ENCODE data around the gene CACNB4. TPM values are rescaled to one million over a fixed set of nuclear protein-coding genes. Genes with fewer than 3 reads are reported as not detected.
"Not testable (repeated sequence)": the region's sequence is repeated elsewhere in the genome, so short reads cannot be mapped to it uniquely, and the experiment has no call there.

The CACNB4 gene
- total RNA-seq, 4 donors from 2014 or later = 1.5 to 5.4 (median 2.4) TPM

GRCh38 chr2:151881342-151881741 lies 217.5 kb downstream of the CACNB4 start:
- no peak for TF ChIP-seq CTCF (IDR thresholded peaks at IDR 0.05)
- ATAC-seq (ENCODE audit: low FRiP score) (no peak), DNase-seq (ENCODE audit: low spot score) (no peak)

- TF ChIP-seq CTCF (IDR thresholded peaks at IDR 0.05) = no peak
- no peak for DNase-seq (ENCODE audit: low spot score)
- no peak for ATAC-seq (ENCODE audit: low FRiP score)
These were observed 218.3 kb downstream of the CACNB4 start for GRCh38 chr2:151880586-151880985.

- no peak for DNase-seq (ENCODE audit: low spot score)
- TF ChIP-seq CTCF (IDR thresholded peaks at IDR 0.05) = no peak
- peak; percentile 51 for ATAC-seq (ENCODE audit: low FRiP score)
These were observed 219.9 kb downstream of the CACNB4 start for GRCh38 chr2:151878655-151879563.

GRCh38 chr2:151878204-151878603 lies 220.6 kb downstream of the CACNB4 start:
- no peak for DNase-seq (ENCODE audit: low spot score)
- no peak for TF ChIP-seq CTCF (IDR thresholded peaks at IDR 0.05)
- no peak for ATAC-seq (ENCODE audit: low FRiP score)

GRCh38 chr2:151875631-151876030 lies 223.2 kb downstream of the CACNB4 start:
- ATAC-seq (ENCODE audit: low FRiP score); DNase-seq (ENCODE audit: low spot score): not testable (repeated sequence)

- ATAC-seq (ENCODE audit: low FRiP score) = no peak
These were observed 226.4 kb downstream of the CACNB4 start for GRCh38 chr2:151872463-151872862.

GRCh38 chr2:151869291-151869690 lies 229.6 kb downstream of the CACNB4 start:
- ATAC-seq (ENCODE audit: low FRiP score) = no peak

More at GRCh38 chr2:151872463-151872862, 226.4 kb downstream of the CACNB4 start:
- DNase-seq (ENCODE audit: low spot score) = no peak
- TF ChIP-seq CTCF (IDR thresholded peaks at IDR 0.05) = no peak

More at GRCh38 chr2:151869291-151869690, 229.6 kb downstream of the CACNB4 start:
- TF ChIP-seq CTCF (IDR thresholded peaks at IDR 0.05) = no peak
- no peak for DNase-seq (ENCODE audit: low spot score)
